ENCODE measurements around the gene CBR1. TPM values are rescaled to one million over a fixed set of nuclear protein-coding genes. Genes with fewer than 3 reads are reported as not detected.

The CBR1 gene
- total RNA-seq, 2 donors from 2014 or later = 81.6 to 131 TPM

GRCh38 chr21:36076878-36077655 lies 7.2 kb downstream of the CBR1 start:
- peak overlapping the region in 1 of 2 donors; percentile 5 for H3K9ac ChIP-seq (ENCODE audit: low read depth in 2 of 2, low read length in 2 of 2)
- H3K9me3 ChIP-seq = no peaks in the 10 kb centered on the region
- no peaks in the 10 kb centered on the region for H3K36me3 ChIP-seq
- peak overlapping the region; percentile 2 for H3K27ac ChIP-seq
- no peak for TF ChIP-seq CTCF (IDR thresholded peaks at IDR 0.05)
- no peaks in the 10 kb centered on the region for H3K27me3 ChIP-seq
- intact Hi-C loops (cut with DNase I) = no loop called here
- no peak for DNase-seq
- no peaks in the 10 kb centered on the region for H3K4me1 ChIP-seq
- no peak overlapping the region for H3K4me3 ChIP-seq

GRCh38 chr21:36077758-36078157 lies 7.9 kb downstream of the CBR1 start:
- Histone ChIP-seq H3K9ac (ENCODE audit: low read depth in 2 of 2, low read length in 2 of 2) (no peak overlapping the region), H3K4me1 (no peaks in the 10 kb centered on the region), H3K36me3 (no peaks in the 10 kb centered on the region), H3K4me3 (no peak overlapping the region), H3K27ac (no peak overlapping the region), H3K27me3 (no peaks in the 10 kb centered on the region), H3K9me3 (no peaks in the 10 kb centered on the region)
- intact Hi-C loops (cut with DNase I) = no loop called here
- DNase-seq = no peak
- TF ChIP-seq CTCF (IDR thresholded peaks at IDR 0.05) = no peak

- intact Hi-C loops (cut with DNase I) = no loop called here
- no peaks in the 10 kb centered on the region for H3K4me1 ChIP-seq
Observed at GRCh38 chr21:36079010-36079649, 9.3 kb downstream of the CBR1 start.

GRCh38 chr21:36079671-36080070 lies 9.8 kb downstream of the CBR1 start:
- TF ChIP-seq CTCF (IDR thresholded peaks at IDR 0.05) = no peak
- H3K4me1 ChIP-seq = no peaks in the 10 kb centered on the region
- no peak for DNase-seq
- no peak overlapping the region for H3K9ac ChIP-seq (ENCODE audit: low read depth in 2 of 2, low read length in 2 of 2)
- H3K27me3 ChIP-seq = no peaks in the 10 kb centered on the region
- no peaks in the 10 kb centered on the region for H3K9me3 ChIP-seq
- no peaks in the 10 kb centered on the region for H3K36me3 ChIP-seq
- no peak overlapping the region for H3K27ac ChIP-seq
- intact Hi-C loops (cut with DNase I) = no loop called here
- no peak overlapping the region for H3K4me3 ChIP-seq

More at GRCh38 chr21:36079010-36079649, 9.3 kb downstream of the CBR1 start:
- Histone ChIP-seq H3K36me3 (no peaks in the 10 kb centered on the region), H3K27me3 (no peaks in the 10 kb centered on the region), H3K4me3 (no peak overlapping the region), H3K9me3 (no peaks in the 10 kb centered on the region), H3K27ac (no peak overlapping the region), H3K9ac (ENCODE audit: low read depth in 2 of 2, low read length in 2 of 2) (no peak overlapping the region)
- TF ChIP-seq CTCF (IDR thresholded peaks at IDR 0.05) = no peak
- DNase-seq = peak; percentile 56

- Histone ChIP-seq H3K4me3 (no peak overlapping the region), H3K27ac (no peak overlapping the region), H3K36me3 (no peaks in the 10 kb centered on the region), H3K9ac (ENCODE audit: low read depth in 2 of 2, low read length in 2 of 2) (no peak overlapping the region), H3K27me3 (no peaks in the 10 kb centered on the region), H3K9me3 (no peaks in the 10 kb centered on the region), H3K4me1 (no peaks in the 10 kb centered on the region)
- intact Hi-C loops (cut with DNase I) = no loop called here
- no peak for DNase-seq
- no peak for TF ChIP-seq CTCF (IDR thresholded peaks at IDR 0.05)
Observed at GRCh38 chr21:36080386-36080785, 10.6 kb downstream of the CBR1 start.
